H1 (cell line): ENCODE measurements around the gene JPH3. TPM values are rescaled to one million over a fixed set of nuclear protein-coding genes. Genes with fewer than 3 reads are reported as not detected.

Experiments used
- HDAC6 ChIP-seq: IDR thresholded peaks from one replicate; pipeline ENCODE4 v1.7.1; 2012; ENCODE audit warnings: low read depth, mild to moderate bottlenecking, inconsistent platforms, low read length, moderate library complexity
- SIX5 ChIP-seq: IDR thresholded peaks from 2 replicates; pipeline ENCODE4 v1.6.1; 2011; ENCODE audit warnings: mild to moderate bottlenecking, low read depth, low read length
- polyA plus RNA-seq, 7 experiments: library from polyadenylated mRNA; depleted of rRNA in 3 of 7; stranded (reverse) in 5 of 7; unstranded in 2 of 7; fragments of >200 nt in 5 of 7; fragments of 200-250 nt in 2 of 7; gene quantifications; 1 replicate in 5 of 7; 2 replicates in 1 of 7; 4 replicates in 1 of 7; pipeline versions ENCODE4 v1.2.1 to v1.2.3, GENCODE V29; 2011 to 2013; ENCODE audit warnings: missing spikeins in 2 of 7, mixed read lengths in 2 of 7
- total RNA-seq: library from RNA; stranded (reverse); fragmentation: NEBNext Ultra II Directional; extraction: Animal tissue kit (Norgen Biotek cat#: 25700); gene quantifications from 2 replicates; pipeline ENCODE4 v1.2.1, GENCODE V29; 2021
- TF ChIP-seq, protein P1 (sequence below), 3 experiments: IDR thresholded peaks; 1 replicate in 2 of 3; 2 replicates in 1 of 3; pipeline versions ENCODE4 v1.5.1 to v1.6.1; 2011; ENCODE audit warnings: low read length in 3 of 3, mild to moderate bottlenecking in 3 of 3, inconsistent platforms in 2 of 3, low read depth in 1 of 3, moderate library complexity in 1 of 3; ENCODE audit not compliant: insufficient read depth in 1 of 3; ENCODE audit errors: control extremely low read depth in 1 of 3

JPH3 gene
- total and polyA plus RNA-seq, 2 of the 8 experiments (the other 6 are each of a cell fraction or from before 2014, with no cell fraction given) = 10.3 to 28.3 TPM

DNA sequence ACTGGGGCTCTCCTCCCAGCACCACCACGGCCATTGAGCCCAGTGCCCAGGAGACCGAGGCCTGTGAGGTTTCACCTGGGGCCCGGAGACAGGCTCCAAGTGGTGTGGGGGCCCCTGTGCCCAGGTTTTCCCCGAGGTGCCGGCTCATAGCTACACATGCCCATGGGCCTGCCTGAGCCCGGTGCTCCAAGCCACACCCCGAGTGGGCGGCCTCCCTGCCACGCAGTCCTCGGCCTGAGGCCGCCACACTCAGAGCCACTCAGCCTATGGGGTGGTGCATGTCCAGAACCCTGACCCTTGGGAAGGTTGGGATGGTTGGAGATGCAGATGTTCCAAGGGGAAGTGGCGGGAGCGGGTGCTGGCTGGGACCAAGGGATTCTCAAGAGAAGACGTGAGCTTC is 24.1 kb downstream of the JPH3 start (continued):
- TF ChIP-seq, protein P1, sequence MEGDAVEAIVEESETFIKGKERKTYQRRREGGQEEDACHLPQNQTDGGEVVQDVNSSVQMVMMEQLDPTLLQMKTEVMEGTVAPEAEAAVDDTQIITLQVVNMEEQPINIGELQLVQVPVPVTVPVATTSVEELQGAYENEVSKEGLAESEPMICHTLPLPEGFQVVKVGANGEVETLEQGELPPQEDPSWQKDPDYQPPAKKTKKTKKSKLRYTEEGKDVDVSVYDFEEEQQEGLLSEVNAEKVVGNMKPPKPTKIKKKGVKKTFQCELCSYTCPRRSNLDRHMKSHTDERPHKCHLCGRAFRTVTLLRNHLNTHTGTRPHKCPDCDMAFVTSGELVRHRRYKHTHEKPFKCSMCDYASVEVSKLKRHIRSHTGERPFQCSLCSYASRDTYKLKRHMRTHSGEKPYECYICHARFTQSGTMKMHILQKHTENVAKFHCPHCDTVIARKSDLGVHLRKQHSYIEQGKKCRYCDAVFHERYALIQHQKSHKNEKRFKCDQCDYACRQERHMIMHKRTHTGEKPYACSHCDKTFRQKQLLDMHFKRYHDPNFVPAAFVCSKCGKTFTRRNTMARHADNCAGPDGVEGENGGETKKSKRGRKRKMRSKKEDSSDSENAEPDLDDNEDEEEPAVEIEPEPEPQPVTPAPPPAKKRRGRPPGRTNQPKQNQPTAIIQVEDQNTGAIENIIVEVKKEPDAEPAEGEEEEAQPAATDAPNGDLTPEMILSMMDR (IDR thresholded peaks at IDR 0.05; ENCODE audit: control extremely low read depth in 1 of 3, insufficient read depth in 1 of 3, low read depth in 1 of 3, low read length in 3 of 3) = no peak
- TF ChIP-seq HDAC6 (no peak), SIX5 (no peak)
